Measurements from ENCODE around the gene IAPP. TPM values are rescaled to one million over a fixed set of nuclear protein-coding genes. Genes with fewer than 3 reads are reported as not detected.

IAPP gene
- total RNA-seq, 1 experiment from 2014 or later, result not detected

DNA sequence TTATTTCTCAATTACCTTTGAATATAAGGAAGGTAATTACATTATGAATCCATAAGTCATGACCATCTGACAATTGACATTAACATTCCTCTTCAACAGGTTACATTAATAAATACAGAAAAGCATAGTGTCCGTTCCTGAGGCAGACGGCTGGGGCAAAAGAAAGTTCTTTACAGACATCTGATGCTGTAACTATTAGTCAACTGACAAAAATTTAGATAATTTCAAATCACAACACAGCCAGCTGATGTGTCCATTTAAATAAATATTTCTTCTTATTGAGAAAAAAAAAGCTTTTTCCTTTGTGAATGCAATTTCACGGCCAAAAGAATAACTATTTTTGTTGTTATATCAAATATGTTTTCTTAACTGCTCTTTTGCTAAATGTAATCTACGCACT is 55.5 kb downstream of the IAPP start:
- H4K20me1 ChIP-seq (ENCODE audit: insufficient read depth), result no peaks in the 10 kb centered on the region
- BruUV-seq (replicated peaks), result no TSS peak
- H3K27ac ChIP-seq, result no peak overlapping the region
- H3K36me3 ChIP-seq (ENCODE audit: low read depth), result no peaks in the 10 kb centered on the region
- H3K4me2 ChIP-seq, result no peak overlapping the region
- no peaks in the 10 kb centered on the region for H3K27me3 ChIP-seq (ENCODE audit: insufficient read depth, low read depth)
- H3K9me2 ChIP-seq (ENCODE audit: insufficient read depth), result no peaks in the 10 kb centered on the region
- intact Hi-C loops (cut with micrococcal nuclease; ENCODE audit: unreplicated experiment), result no loop called here
- no peaks in the 10 kb centered on the region for H3F3A ChIP-seq (ENCODE audit: insufficient read depth, low read depth)
- H3K79me2 ChIP-seq (ENCODE audit: low read depth), result no peaks in the 10 kb centered on the region
- no peak overlapping the region for H2AFZ ChIP-seq
- H3K4me1 ChIP-seq (replicated peaks; ENCODE audit: insufficient read depth), result no peaks in the 10 kb centered on the region
- no peak for TF ChIP-seq EZH2 (IDR thresholded peaks at IDR 0.05; ENCODE audit: low read depth)
- ChIA-PET CTCF (no interaction called here), POLR2A (ENCODE audit: unreplicated experiment) (no interaction called here)
- H3K4me3 ChIP-seq, result no peak overlapping the region
- no peak for DNase-seq
- 0 out of 2 replicates have a peak, but pooled peaks cover 4% of the 10 kb centered on the region for H3K9me3 ChIP-seq (ENCODE audit: insufficient read depth, low read depth)

Other genes with a start within 250 kb of the IAPP start
- 0.30 and 0.50 TPM in 2 replicates for gene SLCO1B1, start 241.7 kb upstream of the IAPP start, total RNA-seq (2021)
- 0.45 and 0.63 TPM in 2 replicates for gene SLCO1A2, start 38.0 kb upstream of the IAPP start, total RNA-seq (2021)
- gene PYROXD1, start 64.8 kb downstream of the IAPP start, total RNA-seq (2021), result 18.6 and 21.3 TPM in 2 replicates
- 33.1 and 34.5 TPM in 2 replicates for gene RECQL, start 128.7 kb downstream of the IAPP start, total RNA-seq (2021)
- gene GOLT1B, start 128.9 kb downstream of the IAPP start, total RNA-seq (2021), result 38.0 and 39.0 TPM in 2 replicates
- gene SPX, start 153.4 kb downstream of the IAPP start, total RNA-seq (2021), result 0.39 TPM in 1 of 2 replicates, not detected in the other
- not detected in 2 replicates for gene GYS2, start 231.9 kb downstream of the IAPP start, total RNA-seq (2021)